Stimulated activated effector memory CD8-positive, alpha-beta T cell treated with anti-CD3 and anti-CD28 coated beads, Interleukin-12 subunit alpha, Interleukin-12 subunit beta, amount 100 ng/mL, for 72 hours (primary cell): ENCODE data around the gene TTC23L.
A peak's percentile ranks its signal among the peaks of the same experiment; 100 is the strongest.

Experiments used
- ATAC-seq: fragments of 150-1000 bp; cut with Tn5 transposase; 2 replicates; pipeline ENCODE4 v1.10.0; 2021
- DNase-seq, 2 donors: peaks; one replicate each; pipeline ENCODE4 v3.0.0; 2021 to 2022; ENCODE audit warnings: low spot score in 2 of 2
- H3K27ac Mint-ChIP-seq: one replicate; pipeline ENCODE4 v1.8.0; 2022; ENCODE audit warnings: mild to moderate bottlenecking, mixed read lengths
- H3K36me3 Mint-ChIP-seq: one replicate; pipeline ENCODE4 v1.8.0; 2022; ENCODE audit warnings: mild to moderate bottlenecking, mixed read lengths
- H3K4me1 Mint-ChIP-seq: one replicate; pipeline ENCODE4 v1.8.0; 2022; ENCODE audit warnings: mixed read lengths
- H3K4me3 Mint-ChIP-seq: one replicate; pipeline ENCODE4 v1.8.0; 2022; ENCODE audit warnings: mild to moderate bottlenecking, mixed read lengths
- H3K9me3 Mint-ChIP-seq: one replicate; pipeline ENCODE4 v1.8.0; 2022; ENCODE audit warnings: mixed read lengths

Gene TTC23L

DNA sequence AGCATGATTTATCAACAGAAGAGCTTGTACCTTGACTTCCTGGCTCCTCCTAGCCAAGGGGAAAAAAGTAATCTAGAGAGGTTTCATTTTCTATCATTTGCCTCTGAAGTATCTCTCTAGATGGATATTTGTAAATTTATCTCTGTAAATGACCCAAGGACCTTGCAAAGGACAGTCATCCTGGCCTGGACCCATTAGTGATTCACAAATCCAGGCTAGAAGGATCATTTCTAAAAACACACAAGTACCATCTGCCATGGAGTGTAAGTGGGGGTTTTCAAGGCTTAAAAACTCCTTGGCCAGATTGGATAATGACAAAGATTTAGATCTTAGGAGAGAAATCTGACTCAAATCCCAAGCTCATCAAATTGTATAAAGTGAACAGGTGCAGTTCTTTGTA lies 8.1 kb downstream of the TTC23L start:
- no peak for DNase-seq
- no peaks in the 10 kb centered on the region for H3K4me1 Mint-ChIP-seq
- H3K9me3 Mint-ChIP-seq = no peaks in the 10 kb centered on the region
- H3K36me3 Mint-ChIP-seq = no peaks in the 10 kb centered on the region
- no peak for ATAC-seq
- no peak overlapping the region for H3K27ac Mint-ChIP-seq
- no peak overlapping the region for H3K4me3 Mint-ChIP-seq

DNA sequence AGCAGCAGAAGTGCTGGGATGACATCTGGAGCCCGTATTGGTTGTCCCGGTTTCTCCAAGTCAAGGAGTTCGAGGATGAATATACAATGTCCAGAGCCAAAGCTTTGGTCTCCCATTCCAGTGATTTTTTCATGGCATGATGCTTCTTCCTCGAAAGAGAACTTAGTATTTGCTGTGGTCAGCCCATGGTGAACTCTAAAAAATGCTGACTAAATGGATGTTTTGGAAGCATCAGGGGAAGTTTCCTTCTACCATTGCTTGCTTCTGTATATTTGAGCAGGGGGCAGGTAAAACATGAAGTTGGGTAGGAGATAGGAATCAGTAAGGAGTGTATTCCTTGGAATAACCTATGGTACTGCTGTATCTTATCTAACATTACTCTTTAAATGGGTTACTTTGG lies 8.6 kb downstream of the TTC23L start:
- ATAC-seq = no peak
- no peak for DNase-seq
- H3K4me3 Mint-ChIP-seq = no peak overlapping the region
- no peaks in the 10 kb centered on the region for H3K36me3 Mint-ChIP-seq
- no peak overlapping the region for H3K27ac Mint-ChIP-seq
- H3K9me3 Mint-ChIP-seq = no peaks in the 10 kb centered on the region
- no peaks in the 10 kb centered on the region for H3K4me1 Mint-ChIP-seq

DNA sequence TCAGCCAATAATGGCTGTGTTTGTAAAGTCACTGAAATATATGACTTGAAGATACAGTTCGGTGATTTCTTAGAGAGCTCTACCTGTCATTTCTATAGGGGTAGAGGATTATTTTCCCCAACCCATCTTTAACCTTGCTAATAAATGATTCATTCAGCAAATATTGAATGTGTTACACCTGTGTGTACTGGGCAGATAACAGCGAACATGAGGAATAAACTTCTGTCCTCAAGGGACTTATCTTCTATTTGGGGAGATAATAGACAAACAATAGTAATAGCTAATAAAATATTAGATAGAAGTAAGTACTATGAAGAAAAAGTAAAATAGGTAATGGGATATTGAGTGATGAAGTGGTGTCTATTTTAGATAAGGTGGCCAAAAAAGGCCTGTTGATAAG lies 9.3 kb downstream of the TTC23L start:
- no peak for DNase-seq
- H3K36me3 Mint-ChIP-seq = no peaks in the 10 kb centered on the region
- no peak for ATAC-seq
- no peak overlapping the region for H3K4me3 Mint-ChIP-seq
- no peak overlapping the region for H3K27ac Mint-ChIP-seq
- H3K4me1 Mint-ChIP-seq = no peaks in the 10 kb centered on the region
- no peaks in the 10 kb centered on the region for H3K9me3 Mint-ChIP-seq

DNA sequence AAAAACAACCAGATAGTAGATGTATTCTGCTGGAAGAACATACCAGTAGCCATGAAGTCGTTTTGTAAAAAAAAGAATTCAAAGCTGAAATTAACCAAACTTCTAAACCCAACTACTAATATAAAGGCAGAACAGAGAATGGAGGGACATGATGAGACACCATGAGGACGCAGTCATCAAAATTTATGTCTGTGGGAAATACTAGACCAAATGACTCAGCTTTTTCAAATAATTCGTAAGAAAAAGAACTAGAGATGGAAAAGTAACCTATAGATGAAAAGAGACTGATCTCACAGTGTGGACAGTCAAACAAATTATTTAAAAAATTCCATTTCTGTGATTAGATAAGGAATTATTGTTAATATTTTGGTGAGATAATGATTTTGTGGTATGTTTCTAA lies 10.3 kb downstream of the TTC23L start:
- Mint-ChIP-seq H3K9me3 (no peaks in the 10 kb centered on the region), H3K27ac (no peak overlapping the region), H3K4me3 (no peak overlapping the region), H3K36me3 (no peaks in the 10 kb centered on the region), H3K4me1 (no peaks in the 10 kb centered on the region)
- DNase-seq (no peak), ATAC-seq (no peak)

DNA sequence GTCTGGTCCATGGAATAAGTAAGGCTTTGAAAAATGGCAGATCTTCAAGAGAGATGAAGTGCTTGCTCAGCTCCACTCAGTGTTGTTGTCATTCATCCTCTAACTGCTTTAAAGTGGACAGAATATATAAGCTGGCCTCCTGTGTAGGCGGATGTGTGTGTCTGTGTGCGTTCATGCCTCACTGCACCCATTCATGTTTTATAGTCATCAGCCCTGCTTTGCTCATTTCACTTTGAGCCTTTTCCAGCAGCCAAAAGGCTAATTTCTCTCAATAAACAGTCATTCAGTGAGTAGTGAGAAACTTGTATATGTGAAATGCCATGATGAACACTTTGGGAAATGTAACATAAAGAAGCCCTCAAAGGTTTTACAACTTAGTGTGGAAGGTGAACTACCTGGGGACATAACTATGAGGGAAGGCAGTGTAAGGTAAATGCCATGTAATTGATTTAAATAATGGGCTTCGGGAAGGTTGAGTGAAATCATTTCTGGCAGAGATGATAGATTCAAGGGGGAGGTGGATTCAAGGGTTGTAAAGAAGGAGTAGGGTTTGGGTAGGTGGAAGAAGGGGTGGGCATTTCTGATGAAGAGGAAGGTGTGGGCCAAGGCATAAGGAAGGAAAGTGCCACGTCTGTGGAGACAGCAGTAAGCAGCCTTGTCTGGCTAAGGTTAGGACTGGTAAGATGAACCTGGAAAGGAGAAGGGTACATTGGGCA lies 15.7 kb downstream of the TTC23L start:
- no peaks in the 10 kb centered on the region for H3K4me1 Mint-ChIP-seq
- H3K4me3 Mint-ChIP-seq = no peak overlapping the region
- DNase-seq (no peak), ATAC-seq (peak; percentile 54)
- H3K36me3 Mint-ChIP-seq = no peaks in the 10 kb centered on the region
- no peak overlapping the region for H3K27ac Mint-ChIP-seq
- no peaks in the 10 kb centered on the region for H3K9me3 Mint-ChIP-seq

DNA sequence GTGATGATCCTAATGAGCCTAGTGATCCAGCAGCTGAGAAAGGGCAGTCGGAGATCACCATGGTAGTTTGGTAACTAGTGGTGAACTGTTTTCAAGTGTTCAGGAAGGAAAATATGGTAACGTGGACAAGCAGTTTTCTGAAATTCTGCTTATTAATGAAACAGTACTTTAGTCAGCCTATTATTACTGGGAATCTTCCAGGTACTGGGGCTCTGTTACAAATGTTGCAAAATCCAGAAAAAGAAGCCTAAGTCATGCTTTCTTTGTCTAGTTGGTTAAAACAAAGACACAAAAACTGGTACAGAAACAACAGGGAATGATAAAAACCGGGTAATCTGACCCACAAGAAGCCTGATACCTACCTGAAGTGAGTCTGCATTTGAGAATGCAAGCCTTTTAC lies 18.2 kb downstream of the TTC23L start:
- H3K4me3 Mint-ChIP-seq = no peak overlapping the region
- H3K36me3 Mint-ChIP-seq = no peaks in the 10 kb centered on the region
- no peaks in the 10 kb centered on the region for H3K4me1 Mint-ChIP-seq
- H3K27ac Mint-ChIP-seq = no peak overlapping the region
- no peak for ATAC-seq
- DNase-seq = no peak
- H3K9me3 Mint-ChIP-seq = no peaks in the 10 kb centered on the region

DNA sequence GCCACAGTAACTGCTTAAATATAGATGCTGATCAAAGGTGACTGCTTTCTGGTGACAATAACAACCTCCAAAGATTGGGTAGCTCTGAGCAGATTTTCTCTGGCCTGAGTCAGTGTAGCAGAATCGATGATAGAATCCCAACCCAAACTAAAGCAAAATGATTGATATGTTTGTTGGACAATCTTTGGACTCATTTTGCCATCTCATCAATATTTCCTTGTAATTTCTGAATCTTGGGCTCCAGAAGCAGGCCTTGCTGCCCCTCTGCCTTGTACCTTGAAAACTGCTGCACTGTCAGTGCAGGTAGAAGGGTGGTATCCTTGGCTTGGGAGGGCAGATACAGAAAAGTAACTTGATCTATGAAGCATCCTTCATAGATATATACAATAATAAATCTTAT lies 18.9 kb downstream of the TTC23L start:
- Mint-ChIP-seq H3K9me3 (no peaks in the 10 kb centered on the region), H3K4me1 (no peaks in the 10 kb centered on the region), H3K4me3 (no peak overlapping the region), H3K36me3 (no peaks in the 10 kb centered on the region), H3K27ac (no peak overlapping the region)
- ATAC-seq (no peak), DNase-seq (no peak)

DNA sequence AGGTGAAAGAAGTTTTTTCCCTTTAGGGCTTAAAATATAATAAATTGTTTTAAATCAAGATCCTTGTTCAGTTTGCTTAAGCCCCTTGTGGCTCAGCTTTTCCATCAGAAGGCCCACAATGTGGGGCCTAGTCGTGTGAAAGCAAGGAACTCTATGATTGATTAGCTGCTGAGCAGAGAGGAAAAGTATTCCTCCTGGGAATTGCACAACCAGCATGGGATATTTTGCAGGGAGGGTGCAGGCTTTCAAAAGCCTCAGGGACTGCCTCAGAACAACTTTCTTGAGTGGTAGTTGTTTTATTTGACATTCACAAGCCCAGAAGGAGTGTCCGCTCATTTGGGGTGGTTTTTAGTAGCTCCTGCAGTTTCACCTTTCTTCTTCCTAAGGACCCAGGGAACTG lies 19.8 kb downstream of the TTC23L start:
- no peaks in the 10 kb centered on the region for H3K4me1 Mint-ChIP-seq
- H3K9me3 Mint-ChIP-seq = no peaks in the 10 kb centered on the region
- H3K4me3 Mint-ChIP-seq = no peak overlapping the region
- ATAC-seq = no peak
- no peak overlapping the region for H3K27ac Mint-ChIP-seq
- no peaks in the 10 kb centered on the region for H3K36me3 Mint-ChIP-seq
- no peak for DNase-seq

DNA sequence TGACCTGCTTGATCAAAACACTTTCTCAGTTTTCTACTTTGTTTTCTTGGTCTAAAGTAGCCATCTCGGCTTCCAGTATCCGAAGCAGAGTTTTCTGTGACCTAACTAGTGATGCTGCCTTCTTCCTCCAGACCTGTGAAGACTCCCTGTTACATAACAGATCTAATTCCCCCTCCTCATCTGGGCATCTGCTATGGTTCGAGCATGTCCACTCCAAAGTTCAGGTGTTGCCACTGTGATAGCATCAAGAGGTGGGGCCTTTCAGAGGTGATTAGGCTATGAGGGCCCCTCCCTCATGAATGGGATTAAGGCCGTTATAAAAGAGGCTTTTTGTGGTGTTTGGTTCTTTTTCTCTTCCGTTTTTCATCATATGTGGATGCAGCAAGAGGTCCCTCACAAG lies 20.3 kb downstream of the TTC23L start:
- no peaks in the 10 kb centered on the region for H3K36me3 Mint-ChIP-seq
- no peak overlapping the region for H3K27ac Mint-ChIP-seq
- no peak for ATAC-seq
- H3K9me3 Mint-ChIP-seq = no peaks in the 10 kb centered on the region
- DNase-seq = no peak
- H3K4me3 Mint-ChIP-seq = no peak overlapping the region
- H3K4me1 Mint-ChIP-seq = no peaks in the 10 kb centered on the region

DNA sequence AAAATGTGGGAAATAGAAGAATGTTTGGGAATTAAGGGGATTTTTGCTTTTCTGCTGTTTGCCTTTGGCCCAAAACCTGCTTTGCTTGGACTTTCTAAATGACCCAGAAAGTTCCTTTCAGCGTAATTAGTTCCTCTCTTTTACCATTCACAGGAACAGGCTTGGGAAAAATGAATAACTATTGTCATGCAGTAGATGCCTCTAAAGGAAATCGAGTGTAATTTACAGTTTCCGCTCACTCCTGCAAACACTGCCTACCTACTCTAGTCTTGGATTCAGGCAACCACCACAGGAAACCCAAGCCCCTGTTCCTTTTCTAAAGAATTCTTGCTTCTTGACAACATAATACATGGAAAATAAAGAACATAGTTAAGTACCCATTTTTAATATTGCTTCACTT lies 25.0 kb downstream of the TTC23L start:
- Mint-ChIP-seq H3K9me3 (no peaks in the 10 kb centered on the region), H3K36me3 (no peaks in the 10 kb centered on the region), H3K27ac (no peak overlapping the region), H3K4me3 (no peak overlapping the region), H3K4me1 (no peaks in the 10 kb centered on the region)
- DNase-seq (no peak), ATAC-seq (no peak)

DNA sequence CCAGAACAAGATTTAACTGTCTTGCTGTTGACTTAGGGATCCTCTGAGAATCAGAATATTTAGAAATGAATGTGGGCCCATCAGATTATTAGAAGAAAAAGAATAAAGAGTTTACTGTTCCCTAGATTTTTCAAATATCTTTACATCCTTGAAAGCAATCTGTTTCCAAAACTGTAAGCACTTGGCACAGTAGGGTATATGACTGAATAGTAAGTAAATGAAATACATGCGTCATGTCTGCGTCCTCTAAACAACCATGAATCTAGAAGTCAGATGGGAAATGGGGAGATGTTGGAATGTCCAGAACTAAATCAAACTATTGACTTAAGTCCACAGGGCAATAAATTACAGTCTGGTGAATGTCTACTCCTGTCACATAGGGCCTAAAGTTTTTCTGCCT lies 26.1 kb downstream of the TTC23L start:
- H3K27ac Mint-ChIP-seq = no peak overlapping the region
- no peak for DNase-seq
- no peaks in the 10 kb centered on the region for H3K4me1 Mint-ChIP-seq
- H3K9me3 Mint-ChIP-seq = no peaks in the 10 kb centered on the region
- no peak overlapping the region for H3K4me3 Mint-ChIP-seq
- H3K36me3 Mint-ChIP-seq = no peaks in the 10 kb centered on the region
- ATAC-seq = no peak

DNA sequence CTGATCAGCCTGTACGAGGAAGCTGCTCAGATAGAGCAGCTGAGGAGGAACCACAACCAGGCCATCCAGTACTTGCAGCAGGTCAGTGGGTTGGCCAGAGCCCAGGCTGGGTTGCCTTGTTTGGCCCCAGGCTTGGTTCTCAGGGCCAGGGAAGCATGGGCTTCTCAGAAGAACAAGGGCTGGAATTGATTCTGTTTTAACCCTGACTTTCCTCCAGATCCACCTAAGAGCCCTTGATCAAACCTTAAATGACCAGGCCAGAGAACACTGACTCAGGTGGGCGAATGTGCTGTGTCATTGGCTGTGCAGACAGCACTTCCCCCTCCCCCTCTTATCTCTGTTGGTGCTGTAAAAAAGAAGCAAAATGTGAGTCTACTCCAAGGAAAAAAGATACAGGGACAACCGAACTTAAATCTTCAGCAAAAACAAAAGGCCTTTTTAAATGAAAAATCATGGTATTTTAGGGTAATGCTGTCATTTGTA lies 28.1 kb downstream of the TTC23L start:
- Mint-ChIP-seq H3K27ac (no peak overlapping the region), H3K9me3 (no peaks in the 10 kb centered on the region), H3K4me1 (no peaks in the 10 kb centered on the region), H3K36me3 (no peaks in the 10 kb centered on the region), H3K4me3 (no peak overlapping the region)
- DNase-seq (no peak), ATAC-seq (no peak)

DNA sequence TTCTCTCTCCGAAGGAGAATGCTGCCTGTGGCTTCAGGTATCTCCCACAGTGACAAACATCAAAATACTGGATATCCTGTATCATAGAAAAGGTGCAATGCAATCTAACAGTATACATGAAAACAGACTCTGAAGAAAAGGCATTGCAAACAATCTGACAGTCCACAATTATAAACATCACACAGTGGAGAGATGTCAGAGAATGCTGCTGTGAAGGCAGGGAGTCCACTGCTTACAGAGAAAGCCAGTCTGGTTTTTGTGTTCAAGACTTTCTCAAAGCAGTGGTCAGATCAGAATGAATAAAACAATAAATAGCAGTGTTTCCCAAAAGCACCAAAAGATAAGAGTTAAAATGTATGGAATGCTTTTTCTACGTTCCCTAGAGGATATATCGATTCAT lies 28.7 kb downstream of the TTC23L start:
- no peak for ATAC-seq
- Mint-ChIP-seq H3K27ac (no peak overlapping the region), H3K36me3 (no peaks in the 10 kb centered on the region), H3K9me3 (no peaks in the 10 kb centered on the region), H3K4me3 (no peak overlapping the region), H3K4me1 (no peaks in the 10 kb centered on the region)
- no peak for DNase-seq

DNA sequence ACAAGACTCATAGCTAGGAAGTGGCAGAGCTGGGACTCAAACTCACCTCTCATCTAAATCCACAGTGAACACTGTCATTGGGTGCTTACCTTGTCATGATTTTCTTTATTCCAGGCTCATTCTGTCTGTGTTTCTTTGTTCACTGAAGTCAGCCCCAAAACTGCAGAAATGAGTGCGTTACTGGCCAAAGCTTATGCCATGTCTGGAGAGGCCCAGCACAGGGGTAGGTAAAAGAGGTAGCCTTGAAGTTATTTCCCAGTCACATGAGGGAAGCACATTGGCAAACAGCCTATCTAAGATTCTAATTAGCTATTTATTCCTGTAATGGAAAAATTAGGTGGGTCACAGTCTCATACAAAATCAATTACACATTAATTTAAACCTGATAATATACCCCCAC lies 29.8 kb downstream of the TTC23L start:
- no peak overlapping the region for H3K27ac Mint-ChIP-seq

DNA sequence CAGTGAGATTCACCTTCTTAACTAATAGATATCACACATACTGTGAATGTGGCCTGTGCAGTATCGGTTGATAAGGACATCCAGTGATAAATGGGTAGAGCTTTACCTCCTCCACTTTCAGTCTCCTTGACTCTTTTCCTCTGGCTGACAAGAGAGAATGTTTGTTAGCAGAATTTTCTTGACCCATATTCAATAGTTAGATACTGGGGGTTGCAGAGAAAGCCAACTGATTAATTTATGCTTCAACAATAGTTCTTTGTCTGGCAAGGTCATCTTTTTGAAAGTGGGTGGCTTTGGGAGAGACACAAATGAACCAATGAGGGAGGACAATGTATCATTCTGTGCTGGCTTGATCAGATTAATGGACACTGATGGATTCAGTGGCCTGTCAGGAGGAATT lies 30.3 kb downstream of the TTC23L start:
- DNase-seq = no peak
- Mint-ChIP-seq H3K9me3 (no peaks in the 10 kb centered on the region), H3K27ac (no peak overlapping the region), H3K4me1 (no peaks in the 10 kb centered on the region), H3K36me3 (no peaks in the 10 kb centered on the region), H3K4me3 (no peak overlapping the region)
- no peak for ATAC-seq

More for the DNA sequence above, 29.8 kb downstream of the TTC23L start:
- Mint-ChIP-seq H3K36me3 (no peaks in the 10 kb centered on the region), H3K4me3 (no peak overlapping the region), H3K4me1 (no peaks in the 10 kb centered on the region), H3K9me3 (no peaks in the 10 kb centered on the region)
- ATAC-seq (no peak), DNase-seq (no peak)

DNA sequence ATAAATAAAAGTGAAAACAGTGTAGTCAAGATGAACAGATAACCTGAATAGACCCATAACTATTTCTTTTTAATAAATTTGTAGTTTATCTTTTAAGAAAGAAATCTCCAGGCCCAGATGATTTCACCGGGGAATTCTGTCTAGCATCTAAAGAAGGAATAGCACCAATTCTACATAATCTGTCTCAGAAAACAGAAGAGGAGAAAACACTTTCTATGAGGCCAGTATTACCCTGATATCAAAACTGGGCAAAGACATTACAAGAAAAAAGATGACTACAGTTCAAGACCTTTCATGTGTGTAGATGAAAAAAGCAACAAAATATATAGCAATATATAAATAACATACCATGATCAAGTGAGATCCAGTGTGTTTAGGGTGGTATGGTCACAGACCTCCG lies 31.4 kb downstream of the TTC23L start:
- H3K36me3 Mint-ChIP-seq = no peaks in the 10 kb centered on the region
- DNase-seq = no peak
- H3K4me1 Mint-ChIP-seq = no peaks in the 10 kb centered on the region
- H3K9me3 Mint-ChIP-seq = no peaks in the 10 kb centered on the region
- no peak for ATAC-seq
- H3K27ac Mint-ChIP-seq = no peak overlapping the region
- no peak overlapping the region for H3K4me3 Mint-ChIP-seq

DNA sequence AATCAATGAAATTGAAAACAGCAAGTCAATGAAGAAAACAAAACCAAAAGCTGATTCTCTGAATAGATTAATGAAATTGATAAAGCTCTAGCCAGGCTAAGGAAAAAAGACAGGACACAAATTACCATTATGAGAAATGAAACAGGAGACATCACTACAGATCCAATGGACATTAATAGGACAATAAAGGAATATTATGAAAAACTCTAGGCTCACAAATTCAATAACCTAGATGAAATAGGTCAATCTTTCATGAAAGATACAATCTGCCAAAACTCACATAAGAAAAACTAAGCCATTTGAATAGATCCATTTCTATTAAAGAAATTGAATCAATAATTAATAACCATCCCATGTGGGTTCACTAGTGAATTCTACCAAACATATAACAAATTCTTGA lies 37.3 kb downstream of the TTC23L start:
- no peaks in the 10 kb centered on the region for H3K36me3 Mint-ChIP-seq
- DNase-seq = no peak
- no peak for ATAC-seq
- H3K9me3 Mint-ChIP-seq = peaks cover 9% of the 10 kb centered on the region
- no peak overlapping the region for H3K4me3 Mint-ChIP-seq
- H3K27ac Mint-ChIP-seq = no peak overlapping the region
- H3K4me1 Mint-ChIP-seq = no peaks in the 10 kb centered on the region
